Measurements from ENCODE around the gene CGB1.

- no peak for TF ChIP-seq CTCF (IDR thresholded peaks at IDR 0.05; ENCODE audit: low read length)
- TF ChIP-seq EZH2 (optimal IDR thresholded peaks at IDR 0.05; ENCODE audit: low read depth, low read length), result no peak
- no peak for TF ChIP-seq EZH2phosphoT487 (IDR thresholded peaks at IDR 0.05; ENCODE audit: low read length)
Observed at GRCh38 chr19:49064768-49065611, 28.3 kb upstream of the CGB1 start, which contains the start of gene NTF4.
